ENCODE results near the gene PCNA.

The PCNA gene

DNA sequence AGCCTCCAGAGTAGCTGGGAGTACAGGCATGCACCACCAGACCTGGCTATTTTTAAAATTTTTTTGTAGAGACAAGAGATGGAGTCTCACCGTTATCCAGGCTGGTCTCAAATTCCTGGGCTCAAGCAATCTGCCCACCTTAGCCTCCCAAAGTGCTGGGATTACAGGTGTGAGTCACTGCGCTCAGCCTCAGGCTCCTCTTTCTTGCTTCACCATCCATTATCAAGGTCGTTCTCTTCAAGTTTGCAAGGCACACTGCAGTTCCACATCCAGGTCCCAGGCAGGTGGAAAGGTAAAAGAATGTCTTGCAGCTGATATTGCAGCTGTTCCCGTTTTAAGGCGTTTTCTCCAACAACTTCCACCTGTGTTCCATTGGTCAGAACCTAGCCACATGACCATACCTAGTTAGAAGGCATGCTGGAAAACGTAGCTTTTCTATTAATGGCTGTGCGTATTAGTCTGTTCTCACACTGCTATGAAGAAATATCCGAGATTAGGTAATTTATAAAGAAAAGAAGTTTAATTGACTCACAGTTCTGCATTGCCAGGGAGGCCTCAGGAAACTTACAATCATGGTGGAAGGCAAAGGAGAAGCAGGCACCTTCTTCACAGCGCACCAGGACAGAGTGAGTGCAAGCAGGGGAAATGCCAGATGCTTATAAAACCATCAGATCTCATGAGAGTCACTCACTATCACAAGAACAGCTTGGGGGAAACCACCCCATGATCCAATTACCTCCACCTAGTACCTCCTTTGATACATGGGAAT is 51.7 kb downstream of the PCNA start:
- Mint-ChIP-seq H3K27me3 (no peaks in the 10 kb centered on the region), H3K4me3 (no peak overlapping the region), H3K27ac (ENCODE audit: low read depth) (no peak overlapping the region), H3K36me3 (ENCODE audit: insufficient read depth) (no peaks in the 10 kb centered on the region), H3K9me3 (no peaks in the 10 kb centered on the region), H3K4me1 (no peaks in the 10 kb centered on the region)
- ATAC-seq (replicated peaks; ENCODE audit: extremely low read depth, poor library complexity, severe bottlenecking) (no peak), DNase-seq (ENCODE audit: low spot score in 2 of 2) (no peak)

DNA sequence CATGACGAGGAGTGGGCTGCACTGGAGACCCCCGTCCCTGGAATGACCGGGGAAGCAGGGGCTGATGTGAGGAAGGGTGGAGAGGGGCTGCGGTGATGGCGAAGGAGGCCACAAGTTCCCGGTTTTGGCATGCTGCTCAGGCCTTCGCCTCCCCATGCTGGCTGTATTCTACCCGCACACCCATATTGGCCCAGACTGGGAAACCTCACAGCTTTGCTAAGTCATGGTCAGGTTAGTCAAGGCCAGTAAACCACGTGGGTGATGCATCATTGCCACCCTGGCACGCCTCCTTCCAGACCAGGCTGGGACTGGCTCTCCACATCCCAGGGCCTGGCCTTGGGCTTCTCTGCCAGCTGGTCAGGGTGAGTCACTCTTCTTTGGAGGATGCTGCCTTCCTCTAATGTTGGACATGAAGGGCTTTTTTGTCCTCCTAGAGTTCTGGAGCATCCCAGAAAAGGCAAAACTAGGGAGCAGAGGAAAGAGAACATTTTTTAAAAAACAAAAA is 53.8 kb downstream of the PCNA start:
- H3K4me1 Mint-ChIP-seq = no peaks in the 10 kb centered on the region
- no peaks in the 10 kb centered on the region for H3K9me3 Mint-ChIP-seq
- ATAC-seq (replicated peaks; ENCODE audit: extremely low read depth, poor library complexity, severe bottlenecking) (no peak), DNase-seq (ENCODE audit: low spot score in 2 of 2) (no peak)
- H3K4me3 Mint-ChIP-seq = no peak overlapping the region
- H3K36me3 Mint-ChIP-seq (ENCODE audit: insufficient read depth) = no peaks in the 10 kb centered on the region
- H3K27me3 Mint-ChIP-seq = no peaks in the 10 kb centered on the region
- H3K27ac Mint-ChIP-seq (ENCODE audit: low read depth) = no peak overlapping the region

DNA sequence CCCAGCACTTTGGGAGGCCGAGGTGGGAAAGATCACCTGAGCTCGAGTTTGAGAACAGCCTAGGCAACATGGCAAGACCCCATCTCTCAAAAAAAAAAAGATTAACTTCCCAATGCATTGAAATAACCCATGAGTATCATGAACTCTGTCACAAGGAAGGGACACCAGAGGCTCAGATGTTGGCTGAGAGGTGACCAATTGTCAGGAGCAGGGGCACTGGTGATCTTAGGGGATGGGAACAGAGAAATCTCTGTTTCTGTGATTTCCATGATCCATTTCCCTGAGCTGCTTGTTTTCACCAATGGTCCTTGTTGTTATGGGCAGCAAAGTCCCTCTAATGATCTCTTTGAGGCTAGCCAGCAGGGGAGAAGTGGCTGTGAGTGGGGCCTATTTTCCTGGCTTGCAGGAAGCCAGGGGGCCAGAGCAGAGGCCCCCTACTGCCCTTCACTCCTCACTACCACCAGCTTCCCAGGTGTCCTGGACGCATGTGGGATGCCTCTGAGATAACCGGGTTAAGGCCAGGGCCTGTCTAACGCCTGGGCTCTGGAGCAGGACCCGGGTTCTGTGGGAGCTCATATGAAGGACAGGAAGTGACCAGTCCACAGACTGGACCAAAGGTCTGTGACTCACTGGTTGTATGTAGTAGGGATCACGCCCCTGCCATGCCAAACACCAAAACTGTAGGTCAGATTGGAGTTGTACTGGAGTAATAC is 54.4 kb downstream of the PCNA start:
- no peaks in the 10 kb centered on the region for H3K27me3 Mint-ChIP-seq
- no peaks in the 10 kb centered on the region for H3K4me1 Mint-ChIP-seq
- no peaks in the 10 kb centered on the region for H3K36me3 Mint-ChIP-seq (ENCODE audit: insufficient read depth)
- no peak overlapping the region for H3K27ac Mint-ChIP-seq (ENCODE audit: low read depth)
- no peak for ATAC-seq (replicated peaks; ENCODE audit: extremely low read depth, poor library complexity, severe bottlenecking)
- no peak overlapping the region for H3K4me3 Mint-ChIP-seq
- no peak for DNase-seq (ENCODE audit: low spot score in 2 of 2)
- no peaks in the 10 kb centered on the region for H3K9me3 Mint-ChIP-seq
